IMR-90 (cell line): Measurements from ENCODE around the gene CPNE4. TPM values are rescaled to one million over a fixed set of nuclear protein-coding genes. Genes with fewer than 3 reads are reported as not detected.

Experiments used
- ATAC-seq: fragments of 200-7000 bp; cut with Tn5 transposase; 2 replicates; pipeline ENCODE4 v1.9.1; 2020; ENCODE audit warnings: low read depth, mild to moderate bottlenecking, moderate library complexity
- BruUV-seq: library from RNA; stranded (reverse); fragments of 400-500 nt; replicated peaks from 2 replicates; lab custom pipeline; 2021; lab: Mats Ljungman, UMichigan
- CTCF ChIA-PET: fragments of 300-600 bp; formaldehyde crosslinking; extraction: SDS; loops from one replicate; lab custom pipeline; 2021; ENCODE audit warnings: antibody characterized with exemption; lab: Yijun Ruan, JAX
- POLR2A ChIA-PET: fragments of 300-600 bp; sonication (Branson Sonifier 250); formaldehyde crosslinking; loops from one replicate; lab custom pipeline; 2022; ENCODE audit warnings: antibody characterized with exemption; ENCODE audit not compliant: unreplicated experiment; lab: Charles Lee
- DNase-seq: peaks from one replicate; pipeline ENCODE4 v3.0.0; 2013
- H2AFZ ChIP-seq: replicated peaks from 2 replicates; pipeline ENCODE3; 2013; ENCODE audit warnings: low read length, mild to moderate bottlenecking; ENCODE audit not compliant: poor library complexity
- H2AK5ac ChIP-seq: 2 replicates; pipeline ENCODE4 v1.6.1; 2013; ENCODE audit warnings: low read depth, low read length, inconsistent platforms
- H2AK9ac ChIP-seq: replicated peaks from 2 replicates; pipeline ENCODE3; 2013; ENCODE audit warnings: mild to moderate bottlenecking, low read depth, low read length, moderate library complexity; ENCODE audit not compliant: poor library complexity
- H2BK120ac ChIP-seq: 2 replicates; pipeline ENCODE4 v1.6.1; 2013; ENCODE audit warnings: low read depth, low read length, inconsistent platforms
- H2BK15ac ChIP-seq: 3 replicates; pipeline ENCODE4 v1.6.1; 2013; ENCODE audit warnings: low read depth, low read length, inconsistent platforms
- H2BK20ac ChIP-seq: 2 replicates; pipeline ENCODE4 v1.6.1; 2013; ENCODE audit warnings: low read depth, mild to moderate bottlenecking, inconsistent platforms, low read length, moderate library complexity
- H2BK5ac ChIP-seq: 2 replicates; pipeline ENCODE4 v1.6.1; 2013; ENCODE audit warnings: mild to moderate bottlenecking, low read depth, low read length, inconsistent platforms; ENCODE audit not compliant: poor library complexity, severe bottlenecking
- H3K14ac ChIP-seq: replicated peaks from 2 replicates; pipeline ENCODE4 v1.6.1; 2013; ENCODE audit warnings: low read depth, low read length, inconsistent platforms
- H3K18ac ChIP-seq: 2 replicates; pipeline ENCODE4 v1.6.1; 2013; ENCODE audit warnings: low read depth, low read length, control low read depth
- H3K23ac ChIP-seq: 2 replicates; pipeline ENCODE4 v1.6.1; 2013; ENCODE audit warnings: low read depth, low read length, inconsistent platforms
- H3K27ac ChIP-seq: 2 replicates; pipeline ENCODE4 v1.5.1; 2013; ENCODE audit warnings: mild to moderate bottlenecking, control low read depth, low read length; ENCODE audit not compliant: insufficient read depth
- H3K27me3 ChIP-seq: 2 replicates; pipeline ENCODE4 v1.6.1; 2013; ENCODE audit warnings: low read length; ENCODE audit not compliant: control insufficient read depth, insufficient read depth
- H3K36me3 ChIP-seq: 2 replicates; pipeline ENCODE4 v1.6.1; 2013; ENCODE audit warnings: low read length, mixed read lengths; ENCODE audit not compliant: control insufficient read depth, insufficient read depth
- H3K4ac ChIP-seq: 2 replicates; pipeline ENCODE4 v1.6.1; 2013; ENCODE audit warnings: low read depth, low read length, inconsistent platforms
- H3K4me1 ChIP-seq: 2 replicates; pipeline ENCODE4 v1.6.1; 2013; ENCODE audit warnings: low read length, mixed read lengths; ENCODE audit not compliant: control insufficient read depth, insufficient read depth
- H3K4me2 ChIP-seq: 2 replicates; pipeline ENCODE4 v1.6.1; 2013; ENCODE audit warnings: low read depth, mild to moderate bottlenecking, control low read depth, low read length, moderate library complexity
- H3K4me3 ChIP-seq: 2 replicates; pipeline ENCODE4 v1.5.1; 2013; ENCODE audit warnings: low read depth, mild to moderate bottlenecking, control low read depth, low read length, moderate library complexity; ENCODE audit not compliant: insufficient read depth
- H3K56ac ChIP-seq: 2 replicates; pipeline ENCODE4 v1.6.1; 2013; ENCODE audit warnings: low read length, inconsistent platforms; ENCODE audit not compliant: insufficient read depth; ENCODE audit errors: extremely low read depth
- H3K79me1 ChIP-seq, 2 experiments: 2 replicates each; pipeline ENCODE4 v1.6.1; 2013; ENCODE audit warnings: low read length in 2 of 2, inconsistent platforms in 1 of 2, low read depth in 1 of 2
- H3K9ac ChIP-seq: 2 replicates; pipeline ENCODE4 v1.6.1; 2013; ENCODE audit warnings: low read depth, low read length, control low read depth
- H3K9me1 ChIP-seq: 2 replicates; pipeline ENCODE4 v1.6.1; 2013; ENCODE audit warnings: low read length, inconsistent platforms; ENCODE audit not compliant: insufficient read depth
- H3K9me3 ChIP-seq: 2 replicates; pipeline ENCODE4 v1.6.1; 2013; ENCODE audit warnings: low read length; ENCODE audit not compliant: control insufficient read depth, insufficient read depth
- H4K20me1 ChIP-seq: 2 replicates; pipeline ENCODE4 v1.6.1; 2013; ENCODE audit warnings: low read length, inconsistent platforms; ENCODE audit not compliant: insufficient read depth
- H4K5ac ChIP-seq: 2 replicates; pipeline ENCODE4 v1.6.1; 2013; ENCODE audit warnings: mild to moderate bottlenecking, low read depth, low read length, control low read depth
- H4K8ac ChIP-seq, 2 experiments: 2 replicates each; pipeline ENCODE4 v1.6.1; 2013; ENCODE audit warnings: low read depth in 2 of 2, low read length in 2 of 2, control low read depth in 1 of 2, inconsistent platforms in 1 of 2
- H4K91ac ChIP-seq: 2 replicates; pipeline ENCODE4 v1.6.1; 2013; ENCODE audit warnings: low read depth, low read length, inconsistent platforms; ENCODE audit not compliant: insufficient read depth
- CEBPB ChIP-seq: IDR thresholded peaks from 2 replicates; pipeline ENCODE4 v1.6.1; 2012; ENCODE audit warnings: low read depth, low read length, improper control_type of control experiment
- POLR2A ChIP-seq: IDR thresholded peaks from 2 replicates; pipeline ENCODE4 v1.6.1; 2012; ENCODE audit warnings: mild to moderate bottlenecking, low read depth, low read length
- WGBS, 2 experiments: methylation state at CpG; one replicate each; pipeline versions ENCODE4 v1.1.5 to v1.1.7; 2013; ENCODE audit warnings: missing lambda C conversion rate in 2 of 2; ENCODE audit not compliant: insufficient read length in 1 of 2; ENCODE audit errors: extremely low coverage in 2 of 2; 5-methylcytosine and 5-hydroxymethylcytosine counted together
- dilution Hi-C: fragments of 300-500 bp; cut with HindIII; formaldehyde crosslinking; loops from one replicate; pipeline ENCODE4 v1.14.3; 2018; ENCODE audit warnings: low sequenced_read_pairs; ENCODE audit not compliant: unreplicated experiment
- in situ Hi-C: fragments of 300-500 bp; cut with MboI; formaldehyde crosslinking; loops from 3 replicates; pipeline ENCODE4 v1.14.3; 2019; ENCODE audit warnings: low sequenced_read_pairs, inconsistent platforms, mixed read lengths
- intact Hi-C: fragments of 100-400 bp; cut with micrococcal nuclease; formaldehyde crosslinking; loops from 2 replicates; pipeline ENCODE4 v1.10.0; 2022
- polyA plus RNA-seq, 3 experiments: library from polyadenylated mRNA; depleted of rRNA; stranded (reverse); fragments of >200 nt; gene quantifications; 2 replicates each; pipeline ENCODE4 v1.2.3, GENCODE V29; 2012; ENCODE audit warnings: low replicate concordance in 1 of 3
- total RNA-seq: library from RNA; depleted of rRNA; stranded (reverse); fragments of >200 nt; gene quantifications from 2 replicates; pipeline ENCODE4 v1.2.3, GENCODE V29; 2012

CPNE4 gene
- total and polyA plus RNA-seq, 2 of the 4 experiments (the other 2 are of a cell fraction), result not detected

DNA sequence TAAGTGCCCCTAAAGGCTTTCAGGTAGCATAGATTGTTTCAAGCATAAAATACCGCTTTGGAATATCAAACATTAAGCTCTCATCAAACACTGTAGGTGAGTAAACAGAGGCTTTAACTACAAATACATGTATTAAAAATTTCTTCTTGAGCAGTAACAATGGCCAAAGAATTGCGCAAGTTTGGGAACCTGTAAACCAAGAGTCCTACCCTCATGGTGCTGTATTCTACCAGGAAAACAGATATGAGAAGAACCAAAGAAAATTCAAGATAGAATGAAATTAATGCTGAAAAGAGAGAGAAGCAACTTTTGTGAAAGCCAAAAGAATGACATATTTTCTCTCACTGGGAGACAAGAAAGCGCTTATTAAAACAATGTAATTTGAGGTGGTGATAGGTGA, 45.5 kb downstream of the CPNE4 start:
- ChIA-PET CTCF (no interaction called here), POLR2A (no interaction called here)
- Histone ChIP-seq H2BK5ac (no peak overlapping the region), H3K4me3 (no peak overlapping the region), H2BK20ac (no peak overlapping the region), H3K4me1 (no peaks in the 10 kb centered on the region), H3K23ac (no peak overlapping the region), H3K9me1 (no peaks in the 10 kb centered on the region), H3K36me3 (no peaks in the 10 kb centered on the region), H3K18ac (no peak overlapping the region), H3K9me3 (no peaks in the 10 kb centered on the region), H4K8ac (no peak overlapping the region), H2BK15ac (no peak overlapping the region), H3K27me3 (no peaks in the 10 kb centered on the region), H2AK9ac (no peak overlapping the region), H2BK120ac (no peak overlapping the region), H3K4ac (no peak overlapping the region), H3K9ac (no peak overlapping the region), H3K4me2 (no peak overlapping the region), H3K56ac (no peak overlapping the region), H4K5ac (no peak overlapping the region), H2AFZ (no peak overlapping the region), H3K79me1 (no peaks in the 10 kb centered on the region), H3K14ac (no peak overlapping the region), H2AK5ac (no peak overlapping the region), H4K20me1 (no peaks in the 10 kb centered on the region), H3K27ac (no peak overlapping the region), H4K91ac (no peak overlapping the region)
- dilution Hi-C loops, result no loop called here
- DNase-seq, result no peak
- ATAC-seq, result no peak
- BruUV-seq, result no TSS peak
- intact Hi-C loops, result no loop called here
- TF ChIP-seq CEBPB (0 out of 2 replicates have a peak, but pooled peaks have one; percentile 2), POLR2A (no peak)
- in situ Hi-C loops, result no loop called here
- no CpG with 5 or more reads among the region's 3 CpGs for WGBS, 2 experiments
